HK-2 (cell line): ENCODE measurements around the gene ALPI.
"Not testable (repeated sequence)": the region's sequence is repeated elsewhere in the genome, so short reads cannot be mapped to it uniquely, and the experiment has no call there.

Source experiments
- DNase-seq: peaks from one replicate; pipeline ENCODE4 v3.0.0-alpha.2; 2018; ENCODE audit not compliant: unreplicated experiment

The ALPI gene

DNA sequence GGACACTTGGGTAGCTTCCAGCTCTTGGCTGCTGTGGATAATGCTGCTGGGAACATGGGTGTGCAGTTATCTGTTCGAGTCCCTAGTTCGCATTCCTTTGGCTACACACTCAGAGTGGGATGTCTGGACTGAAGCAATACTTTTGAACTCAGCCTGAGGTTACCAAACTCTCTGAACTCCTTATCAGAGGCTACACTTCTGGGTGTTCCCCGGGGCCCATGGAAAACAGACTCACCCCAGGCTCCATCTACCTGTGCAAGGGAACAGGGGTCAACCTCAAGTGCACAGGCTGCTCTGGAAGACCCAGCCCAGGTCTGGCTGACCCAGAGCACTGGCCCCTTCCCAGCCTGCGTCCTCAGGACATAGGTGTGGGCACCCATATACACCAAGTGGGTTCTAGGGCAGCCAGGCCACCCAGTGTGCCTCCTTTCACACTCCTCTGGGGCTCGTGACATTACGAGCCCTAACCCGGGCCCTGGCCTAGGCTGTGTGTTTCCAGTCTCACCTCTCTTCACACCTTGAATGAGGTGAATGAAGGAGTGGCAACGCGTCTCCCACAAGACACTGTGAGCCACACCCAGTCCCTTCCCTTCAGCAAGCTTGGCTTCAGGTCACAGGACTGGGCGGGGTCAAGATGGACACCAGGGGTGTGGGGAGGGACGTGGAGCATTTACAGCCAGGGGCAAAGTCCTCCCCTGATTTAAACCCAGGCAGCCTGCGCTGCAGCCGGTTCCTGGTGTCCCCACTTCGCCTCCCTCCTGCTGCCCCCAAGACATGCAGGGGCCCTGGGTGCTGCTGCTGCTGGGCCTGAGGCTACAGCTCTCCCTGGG lies at the start of gene ALPI:
ALPI (plus strand) TSS at position 728 of the 830 bp plus-strand sequence; CDS start at position 775, 47 bp downstream.
- no peak for DNase-seq

DNA sequence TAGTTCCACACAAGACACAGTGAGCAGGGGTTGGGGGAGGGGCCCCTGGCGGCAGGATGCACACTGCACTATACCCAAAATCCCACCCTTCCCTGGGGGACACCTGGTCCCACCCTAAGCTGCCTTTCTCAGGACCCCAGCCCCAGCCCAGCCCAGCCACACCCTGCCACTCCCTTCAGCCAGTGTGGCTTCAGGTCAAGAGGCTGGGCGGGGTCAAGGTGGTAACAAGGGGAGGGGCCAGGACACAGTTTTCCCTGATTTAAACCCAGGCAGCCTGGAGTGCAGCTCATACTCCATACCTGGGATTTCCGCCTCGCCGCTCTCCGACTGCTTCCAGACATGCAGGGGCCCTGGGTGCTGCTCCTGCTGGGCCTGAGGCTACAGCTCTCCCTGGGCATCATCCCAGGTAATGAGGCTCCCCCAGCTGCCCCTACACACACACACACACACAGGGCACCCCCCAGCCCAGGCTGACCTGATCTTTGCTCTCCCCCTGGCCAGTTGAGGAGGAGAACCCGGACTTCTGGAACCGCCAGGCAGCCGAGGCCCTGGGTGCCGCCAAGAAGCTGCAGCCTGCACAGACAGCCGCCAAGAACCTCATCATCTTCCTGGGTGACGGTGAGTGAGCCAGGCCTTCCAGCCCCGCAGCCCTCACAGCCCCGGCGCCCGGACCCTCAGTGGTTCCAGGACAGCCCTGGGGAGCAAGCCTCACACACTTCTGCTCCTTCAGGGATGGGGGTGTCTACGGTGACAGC lies 49.2 kb upstream of the ALPI start, which contains the start of gene ALPG:
ALPG (plus strand) TSS at position 289 of the 755 bp plus-strand sequence; CDS start at position 340, 51 bp downstream.
- no peak for DNase-seq

DNA sequence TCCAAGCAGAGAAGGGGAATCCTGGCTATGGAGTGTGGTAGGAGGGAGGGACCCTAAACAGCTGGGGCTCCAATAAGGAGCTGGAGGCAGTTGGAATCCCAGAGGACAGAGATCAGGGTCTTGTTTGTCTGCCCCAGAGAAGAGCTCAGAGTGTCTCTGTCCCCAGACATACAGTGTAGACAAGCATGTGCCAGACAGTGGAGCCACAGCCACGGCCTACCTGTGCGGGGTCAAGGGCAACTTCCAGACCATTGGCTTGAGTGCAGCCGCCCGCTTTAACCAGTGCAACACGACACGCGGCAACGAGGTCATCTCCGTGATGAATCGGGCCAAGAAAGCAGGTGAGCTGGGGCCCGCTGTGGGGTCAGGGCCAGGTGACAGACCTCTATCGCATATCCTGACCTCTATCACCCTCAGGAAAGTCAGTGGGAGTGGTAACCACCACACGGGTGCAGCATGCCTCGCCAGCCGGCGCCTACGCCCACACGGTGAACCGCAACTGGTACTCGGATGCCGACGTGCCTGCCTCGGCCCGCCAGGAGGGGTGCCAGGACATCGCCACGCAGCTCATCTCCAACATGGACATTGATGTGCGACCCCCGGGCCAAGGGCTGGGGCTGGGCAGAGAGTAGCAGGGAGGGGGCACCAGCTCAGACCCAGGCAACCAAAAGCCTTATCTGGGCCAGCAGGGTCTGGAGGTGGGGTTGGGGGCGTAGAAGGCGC lies 48.4 kb upstream of the ALPI start:
- DNase-seq: not testable (repeated sequence)

DNA sequence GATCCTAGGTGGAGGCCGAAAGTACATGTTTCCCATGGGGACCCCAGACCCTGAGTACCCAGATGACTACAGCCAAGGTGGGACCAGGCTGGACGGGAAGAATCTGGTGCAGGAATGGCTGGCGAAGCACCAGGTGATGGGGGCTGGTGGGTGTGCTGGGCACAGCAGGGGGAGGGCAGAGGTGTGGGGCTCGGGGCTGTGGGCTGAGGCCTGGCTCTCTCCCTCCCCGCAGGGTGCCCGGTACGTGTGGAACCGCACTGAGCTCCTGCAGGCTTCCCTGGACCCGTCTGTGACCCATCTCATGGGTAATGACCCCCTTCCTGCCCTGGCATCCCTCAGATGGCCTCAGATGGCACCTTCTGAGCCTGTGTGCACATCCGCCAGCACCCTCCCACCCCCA lies 47.7 kb upstream of the ALPI start:
- not testable (repeated sequence) for DNase-seq

GRCh38 chr2:232409617-232410016 lies 46.3 kb upstream of the ALPI start:
- not testable (repeated sequence) for DNase-seq

GRCh38 chr2:232410238-232410900 lies 45.6 kb upstream of the ALPI start:
- no peak for DNase-seq

DNA sequence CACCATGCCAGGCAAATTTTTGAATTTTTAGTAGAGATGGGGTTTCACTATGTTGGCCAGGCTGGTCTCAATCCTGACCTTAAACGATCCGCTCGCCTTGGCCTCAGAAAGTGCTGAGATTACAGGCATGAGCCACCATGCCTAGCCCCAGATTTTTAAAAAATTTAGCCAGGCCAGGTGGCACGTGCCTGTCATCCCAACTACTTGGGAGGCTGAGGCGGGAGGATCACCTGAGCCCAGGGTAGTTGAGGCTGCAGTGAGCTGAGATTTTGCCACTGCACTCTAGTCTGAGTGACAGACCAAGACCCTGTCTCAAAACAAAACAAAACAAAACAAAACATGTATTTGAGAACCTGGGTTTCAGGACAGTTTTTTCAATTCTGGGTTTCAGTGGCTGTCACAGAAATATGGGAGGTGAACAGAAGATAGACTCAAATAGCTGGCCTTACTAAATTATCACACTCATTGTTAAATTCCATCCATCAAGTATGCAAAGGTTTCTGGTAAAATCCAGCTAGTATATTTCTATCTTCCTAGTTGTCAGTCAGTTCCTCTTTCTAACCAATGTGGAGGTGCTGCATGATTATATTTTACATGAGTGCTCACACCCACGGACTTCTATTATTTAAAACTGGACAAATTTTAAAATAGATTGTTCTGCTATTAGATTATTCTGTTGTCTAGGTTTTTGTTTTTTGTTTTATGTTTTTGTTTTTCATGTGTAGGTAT lies 43.9 kb upstream of the ALPI start:
- no peak for DNase-seq

DNA sequence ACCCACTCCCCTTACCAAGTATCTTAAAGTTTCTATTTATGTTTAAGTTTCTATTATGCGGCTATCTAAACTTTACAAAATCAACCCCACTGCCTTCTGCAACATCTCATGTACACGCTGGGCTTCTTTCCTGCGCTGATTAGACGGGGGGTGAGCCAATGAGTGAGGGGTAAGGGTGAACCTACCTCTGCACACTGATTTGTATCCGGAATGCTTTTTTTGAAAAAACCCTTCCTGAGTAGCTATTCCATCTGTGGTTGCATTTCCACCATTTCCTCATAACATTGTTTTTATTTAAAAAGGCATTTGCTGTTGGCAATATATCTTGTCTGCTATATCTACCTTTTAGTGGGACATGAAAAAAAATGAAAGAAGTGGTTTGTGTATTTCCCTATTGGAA lies 43.0 kb upstream of the ALPI start:
- no peak for DNase-seq

DNA sequence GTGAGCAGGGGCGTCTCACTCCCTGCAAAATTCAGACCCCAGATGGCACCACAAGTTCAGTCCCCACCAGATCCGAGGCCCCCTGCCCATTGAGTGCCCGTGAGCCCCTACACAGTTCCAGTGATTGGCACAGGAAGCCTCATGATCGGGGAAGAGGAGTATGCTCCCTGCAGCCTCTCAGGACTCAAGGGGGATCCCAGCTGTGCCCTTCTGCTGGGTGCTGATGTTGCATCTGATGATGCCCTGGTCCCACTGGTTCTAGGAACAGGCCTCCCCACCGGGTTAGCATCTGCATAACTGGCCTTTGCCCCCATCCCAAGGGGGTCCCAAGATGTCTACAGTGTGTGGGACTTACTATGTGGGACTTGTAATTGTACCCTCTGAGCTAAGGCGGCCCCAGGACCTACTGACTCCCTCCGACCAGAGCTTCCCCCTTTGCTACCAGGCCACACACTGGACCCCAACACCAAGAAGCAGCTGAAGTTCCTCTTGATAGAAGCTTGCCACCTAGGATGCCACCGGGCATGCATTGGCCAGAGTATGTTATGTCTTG lies 40.7 kb upstream of the ALPI start:
- no peak for DNase-seq

- no peak for DNase-seq
Observed at GRCh38 chr2:232415736-232416520, 40.0 kb upstream of the ALPI start.

DNA sequence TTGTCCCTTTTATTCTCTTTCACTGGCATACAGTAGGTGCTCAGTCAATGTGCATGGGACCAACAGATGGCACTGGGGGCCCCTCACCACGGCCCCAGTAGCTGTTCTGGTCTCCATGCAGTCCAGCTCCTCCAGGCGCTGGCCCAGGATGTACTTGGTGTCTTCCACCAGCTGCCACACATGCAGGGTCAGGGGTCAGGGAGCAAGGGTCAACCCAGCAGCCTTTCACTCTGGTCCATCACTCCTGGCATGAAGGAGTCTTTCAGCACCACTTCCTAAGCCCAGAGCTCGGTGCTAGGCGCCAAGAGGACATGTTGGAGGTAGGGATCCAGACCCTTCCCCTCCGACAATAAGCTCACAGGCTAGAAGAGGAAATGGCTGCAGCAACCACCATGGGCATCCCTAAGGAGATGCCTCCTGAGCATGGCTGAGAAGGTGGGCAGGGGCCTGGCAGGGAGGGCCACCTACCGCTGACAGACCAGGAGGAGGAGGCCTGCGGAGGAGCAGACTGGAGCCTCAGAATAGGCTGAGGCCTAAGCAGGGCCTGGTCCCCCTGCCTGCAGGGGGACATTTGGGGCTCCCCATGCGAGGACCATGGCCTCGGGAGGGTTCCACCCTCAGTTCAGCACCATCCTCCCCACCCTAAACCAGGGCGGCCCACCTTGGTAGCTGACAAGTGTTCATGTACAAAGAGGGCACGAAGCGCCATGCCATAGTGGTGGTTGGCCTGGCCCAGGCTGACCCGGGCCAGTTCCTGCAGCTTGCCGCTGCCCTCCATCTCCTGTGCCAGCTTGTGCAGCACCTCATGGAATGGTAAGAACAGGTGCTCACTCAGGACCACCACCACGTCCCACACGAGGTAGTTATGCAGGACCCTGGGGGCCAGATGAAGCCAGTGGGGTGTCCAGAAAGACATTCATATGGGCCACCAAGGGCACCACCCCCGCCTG lies 39.2 kb upstream of the ALPI start:
- DNase-seq: no peak

DNA sequence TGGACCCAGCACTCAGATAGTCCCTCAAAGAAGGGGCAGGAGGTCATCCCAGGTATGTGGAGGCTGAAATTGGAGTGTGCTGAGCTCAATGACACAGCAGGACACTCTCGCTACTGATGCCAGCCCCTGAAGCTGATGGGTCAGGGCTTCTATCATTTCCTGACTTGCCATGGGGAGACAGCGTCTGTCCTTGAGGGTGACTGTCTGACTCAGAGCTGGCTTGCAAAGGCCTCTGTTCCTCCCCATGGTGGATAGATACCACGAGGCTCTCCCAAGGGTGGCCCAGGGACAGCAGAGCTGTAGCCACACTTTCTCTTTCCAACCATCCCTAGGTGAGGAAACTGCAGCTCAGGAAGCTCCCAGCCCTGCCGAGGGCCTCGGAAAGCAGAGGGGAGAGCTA lies 38.5 kb upstream of the ALPI start:
- DNase-seq: no peak

DNA sequence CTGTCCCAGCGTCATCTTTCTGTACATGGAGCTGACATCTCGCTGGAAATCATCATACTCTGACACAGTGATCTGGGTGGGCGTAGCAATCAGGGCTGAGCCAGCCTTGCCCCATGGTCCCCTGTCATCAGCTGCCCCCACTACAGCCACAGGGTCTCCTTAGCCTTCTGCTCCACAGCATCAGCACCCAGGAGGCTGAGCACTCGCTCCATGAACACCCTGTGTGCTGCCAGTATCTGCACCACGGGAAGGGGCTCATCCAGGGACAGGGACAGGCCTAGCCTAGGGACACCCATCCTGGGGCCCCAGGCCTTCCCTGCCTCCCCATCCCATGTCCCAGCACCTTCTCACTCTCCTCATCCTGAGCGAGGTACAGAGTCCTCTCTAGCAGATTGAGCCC lies 37.9 kb upstream of the ALPI start:
- DNase-seq: no peak

GRCh38 chr2:232418466-232419244 lies 37.3 kb upstream of the ALPI start:
- no peak for DNase-seq

DNA sequence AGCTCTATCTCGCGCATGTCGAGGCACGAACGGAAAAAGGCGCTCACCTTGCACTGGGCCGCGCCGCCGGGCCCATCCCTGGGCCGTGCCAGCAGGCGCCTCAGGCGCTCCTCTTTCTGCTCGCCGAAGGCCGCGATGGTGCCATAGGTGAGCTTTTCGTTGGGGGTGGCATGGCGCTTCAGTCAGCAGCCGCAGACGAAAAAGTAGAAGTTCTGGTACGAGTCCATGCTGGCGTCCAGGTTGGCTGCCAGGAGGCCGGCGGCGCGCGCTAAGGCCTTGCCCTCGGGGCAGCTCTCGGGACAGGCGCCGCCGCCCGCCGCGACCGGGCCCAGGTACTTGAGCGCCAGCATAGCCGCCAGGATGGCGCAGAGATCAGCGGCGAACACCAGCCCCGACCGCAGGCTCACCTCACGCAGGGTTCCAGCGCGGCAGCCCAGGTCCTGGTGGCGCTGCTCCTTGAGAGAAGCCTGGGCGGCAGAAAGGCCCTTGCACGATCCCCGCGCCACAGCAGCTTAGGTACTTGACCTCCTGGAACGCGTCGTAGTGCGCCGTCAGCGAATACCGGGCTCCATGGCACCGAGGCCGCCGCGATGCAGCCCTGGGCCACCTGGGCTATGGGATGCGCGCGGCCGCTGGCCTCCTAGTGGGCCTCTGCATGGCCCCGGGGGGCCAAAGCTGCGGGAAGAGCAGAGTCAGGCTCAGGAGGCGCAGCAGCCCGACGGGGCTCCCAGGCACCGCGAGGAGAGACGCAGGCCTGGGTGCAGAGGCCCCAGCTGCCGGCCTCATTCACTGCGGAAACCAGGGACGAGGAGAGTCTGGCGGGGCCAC lies 36.5 kb upstream of the ALPI start:
- DNase-seq: no peak

- DNase-seq: no peak
Observed at GRCh38 chr2:232420073-232420454, 35.9 kb upstream of the ALPI start.
